GM10847 (cell line): ENCODE data around the gene SIVA1.

Source experiments
- POLR2A ChIP-seq: IDR thresholded peaks from 2 replicates; pipeline ENCODE4 v1.6.1; 2011; ENCODE audit not compliant: insufficient read length; ENCODE audit errors: extremely low read depth

The SIVA1 gene

DNA sequence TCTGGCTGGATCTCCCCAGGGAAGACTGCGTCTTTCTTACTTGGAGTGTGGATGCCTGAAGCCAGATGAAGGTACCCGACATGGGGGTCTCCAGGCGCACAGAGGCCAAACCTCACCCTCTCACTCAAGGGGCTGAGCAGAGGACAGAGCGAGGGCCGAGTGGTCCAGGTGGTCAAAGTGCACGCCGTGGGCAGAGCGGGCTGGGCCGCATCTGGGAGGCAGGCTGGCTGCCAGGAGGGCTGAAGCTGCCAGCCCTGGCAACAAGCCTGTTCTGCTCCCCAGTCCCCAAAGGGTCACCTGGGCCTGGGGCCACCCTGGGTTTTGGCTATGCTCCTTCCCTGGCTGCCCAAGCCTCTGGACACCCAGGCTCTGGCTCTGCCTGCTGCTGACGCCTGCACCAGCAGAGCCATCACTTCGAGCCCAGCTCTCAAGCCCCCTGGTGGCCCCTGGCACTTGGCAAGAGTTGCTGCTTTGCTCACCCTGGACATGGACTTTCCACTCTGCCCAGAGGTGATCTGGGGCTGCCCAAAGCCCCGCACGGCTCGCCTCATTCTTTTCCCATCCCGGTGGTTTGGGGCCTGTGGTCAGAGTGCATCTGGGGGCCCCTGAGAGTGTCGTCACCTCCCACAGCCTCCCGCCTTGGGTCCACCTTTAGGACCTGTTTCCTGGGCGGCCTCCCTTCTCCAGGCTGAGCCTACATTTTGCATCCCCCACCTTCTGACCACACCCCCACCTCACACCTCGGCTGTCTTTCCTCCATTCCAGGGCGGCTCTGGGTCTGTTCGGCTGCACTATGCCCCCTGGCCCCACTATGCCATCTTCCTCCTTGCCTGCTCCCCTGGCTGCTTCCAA is 26.1 kb upstream of the SIVA1 start:
- no peak for TF ChIP-seq POLR2A

DNA sequence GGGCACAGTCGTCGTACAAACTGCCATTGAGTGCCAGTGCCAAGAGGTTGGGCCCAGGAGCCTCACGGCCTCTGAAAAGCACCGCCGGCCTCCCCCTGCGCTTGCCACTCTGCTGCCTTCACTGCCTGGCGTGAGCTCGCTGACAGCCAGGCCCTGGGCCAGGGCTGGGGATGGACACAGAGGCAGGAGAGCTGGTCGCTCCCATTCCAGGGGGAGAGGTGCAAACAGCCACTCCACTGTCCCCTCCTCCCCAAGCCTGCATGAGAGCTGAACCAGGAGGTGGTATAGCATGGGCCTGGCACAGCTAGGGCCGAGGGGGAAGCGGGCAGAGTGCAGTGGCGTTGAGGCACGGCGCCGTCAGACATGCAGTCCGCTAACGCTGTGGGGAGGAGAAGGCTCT is 24.3 kb upstream of the SIVA1 start:
- TF ChIP-seq POLR2A, result no peak

DNA sequence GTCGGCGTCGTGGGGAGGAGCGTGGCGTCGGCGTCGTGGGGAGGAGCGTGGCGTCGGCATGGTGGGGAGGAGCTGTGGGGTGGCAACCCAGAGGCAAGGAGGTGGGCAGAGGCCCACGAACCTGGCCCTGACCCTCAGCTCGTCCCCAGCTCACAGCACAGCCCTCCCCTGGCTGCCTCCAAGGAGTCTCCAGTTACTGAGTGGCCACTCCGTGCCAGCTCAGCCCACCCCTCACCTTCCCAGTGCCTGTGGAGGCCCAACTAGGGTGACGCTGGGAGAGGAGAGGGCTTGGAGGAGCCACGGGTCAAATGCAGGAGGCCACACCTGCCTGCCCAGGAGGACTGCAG is 23.1 kb upstream of the SIVA1 start:
- no peak for TF ChIP-seq POLR2A

DNA sequence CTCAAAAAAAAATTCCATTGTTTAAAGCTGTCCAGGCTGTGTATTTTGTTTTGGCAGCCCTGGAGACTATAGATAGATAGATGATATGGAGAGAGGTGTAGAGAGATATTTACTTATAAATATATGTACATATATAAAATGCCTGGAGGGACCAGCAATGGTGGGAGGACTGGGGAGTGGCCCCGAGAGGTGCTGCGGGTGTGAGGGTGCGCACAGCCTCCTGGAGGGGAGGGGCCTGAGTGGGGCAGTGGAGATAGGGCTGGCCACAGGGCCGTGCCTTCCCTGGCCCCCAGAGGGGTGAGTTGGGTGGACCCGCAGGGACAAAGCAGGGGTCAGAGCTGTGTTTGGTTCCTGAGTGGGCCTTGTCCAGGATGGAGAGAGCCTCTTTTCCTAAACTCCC is 22.5 kb upstream of the SIVA1 start:
- TF ChIP-seq POLR2A, result no peak

DNA sequence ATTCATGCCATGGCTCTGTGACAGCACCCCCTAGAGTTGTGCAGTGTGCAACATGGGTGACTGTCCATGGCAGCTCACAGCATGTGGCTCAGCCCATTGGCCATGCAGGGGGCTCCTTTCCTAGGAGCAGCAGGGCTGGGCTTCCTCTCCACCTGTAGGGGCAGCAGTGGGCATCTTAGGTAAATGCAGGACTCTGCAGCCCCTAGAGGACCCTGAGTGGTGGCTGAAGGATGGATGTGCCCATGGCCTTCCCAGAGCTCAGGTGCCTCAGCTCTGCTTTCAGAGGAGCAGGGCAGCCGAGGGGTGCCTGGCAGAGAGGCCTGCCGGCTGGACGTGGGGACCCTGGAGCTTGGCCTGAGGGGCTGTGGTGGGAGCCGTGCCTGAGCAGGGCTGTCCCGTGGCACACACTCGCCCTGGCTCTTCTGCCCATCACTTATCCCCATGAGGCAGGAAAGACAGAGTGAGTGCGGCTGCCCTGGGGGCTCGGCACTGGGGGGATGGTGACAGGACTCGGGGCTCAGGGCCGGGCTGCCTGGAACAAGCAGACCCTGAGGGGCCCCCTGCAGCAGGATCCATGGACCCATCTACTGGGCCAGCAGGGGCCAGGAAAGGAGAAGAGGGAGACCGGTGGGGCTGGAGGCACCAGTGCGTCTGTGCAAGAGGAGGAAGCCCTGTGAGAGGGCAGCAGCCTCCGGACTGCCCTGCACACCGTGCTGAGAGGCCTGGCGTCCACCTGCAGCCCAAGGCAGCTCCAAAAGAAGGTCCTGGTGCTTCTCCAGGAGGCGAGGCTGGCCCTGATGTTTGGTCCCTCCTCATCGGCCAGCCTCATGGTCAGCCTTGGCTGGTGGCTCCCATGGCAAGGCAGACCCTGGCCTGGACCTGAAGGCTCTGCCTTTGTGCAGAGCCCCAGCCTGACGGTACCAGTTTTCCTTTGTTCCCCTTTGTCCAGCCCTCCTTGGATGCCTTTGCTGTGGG is 21.3 kb upstream of the SIVA1 start:
- no peak for TF ChIP-seq POLR2A

DNA sequence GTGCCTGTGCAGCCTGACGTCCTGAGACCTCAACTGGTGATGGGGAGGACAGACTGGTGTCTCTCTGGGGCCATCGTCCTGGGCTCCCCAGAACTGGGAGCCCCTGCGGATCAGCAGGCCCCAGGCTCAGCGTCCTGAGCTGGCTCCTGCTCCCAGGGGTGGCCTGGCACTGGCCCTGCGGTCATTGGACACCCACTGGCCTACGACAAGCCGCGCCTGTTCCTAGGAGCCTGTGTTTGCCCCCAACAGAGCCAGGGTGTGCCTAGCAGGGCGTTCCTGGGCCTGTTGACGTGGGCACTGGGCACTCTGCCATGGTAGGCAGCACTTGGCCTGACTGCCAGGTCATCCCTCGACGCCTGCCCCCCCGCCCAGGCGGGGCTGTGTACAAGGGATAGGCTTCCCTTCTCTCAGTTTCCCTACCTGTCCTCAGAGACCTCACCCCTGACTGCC is 20.6 kb upstream of the SIVA1 start:
- no peak for TF ChIP-seq POLR2A

DNA sequence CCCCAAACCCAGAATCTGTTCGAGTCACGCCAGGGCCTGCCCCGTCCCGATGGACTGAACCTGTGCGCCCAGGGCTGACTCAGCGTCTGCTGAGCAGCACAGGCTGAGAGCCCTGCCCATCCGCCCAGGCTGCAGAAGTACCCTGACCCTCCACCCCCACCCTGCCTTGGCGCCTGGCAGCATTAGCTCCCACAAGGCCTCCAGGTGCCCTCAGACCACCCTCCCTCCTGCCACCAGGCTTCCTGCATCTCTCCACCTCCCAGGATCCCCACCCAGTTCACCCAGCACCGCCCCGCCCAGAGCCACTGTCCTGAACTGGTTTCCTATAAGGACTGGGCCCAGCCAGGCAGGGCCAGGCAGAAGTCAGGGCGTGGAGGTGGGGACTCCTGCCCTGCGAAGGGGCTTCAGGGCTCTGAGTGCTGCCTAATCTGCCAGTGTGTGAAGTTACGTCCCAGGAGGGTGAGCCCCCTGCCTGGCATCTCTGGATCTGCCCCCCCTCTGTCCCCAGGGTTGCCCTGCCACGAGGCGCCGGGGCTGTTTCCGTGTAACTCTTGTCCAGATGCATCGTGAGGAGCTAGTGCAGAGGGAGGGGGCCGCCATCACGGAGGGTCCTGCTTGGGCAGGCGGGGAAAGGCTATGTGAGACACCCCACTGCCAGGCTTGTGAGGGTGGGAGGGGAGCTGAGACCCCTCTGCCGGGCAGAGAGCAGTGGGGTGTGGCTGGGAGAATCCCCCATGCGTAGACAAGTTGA is 19.8 kb upstream of the SIVA1 start:
- no peak for TF ChIP-seq POLR2A

DNA sequence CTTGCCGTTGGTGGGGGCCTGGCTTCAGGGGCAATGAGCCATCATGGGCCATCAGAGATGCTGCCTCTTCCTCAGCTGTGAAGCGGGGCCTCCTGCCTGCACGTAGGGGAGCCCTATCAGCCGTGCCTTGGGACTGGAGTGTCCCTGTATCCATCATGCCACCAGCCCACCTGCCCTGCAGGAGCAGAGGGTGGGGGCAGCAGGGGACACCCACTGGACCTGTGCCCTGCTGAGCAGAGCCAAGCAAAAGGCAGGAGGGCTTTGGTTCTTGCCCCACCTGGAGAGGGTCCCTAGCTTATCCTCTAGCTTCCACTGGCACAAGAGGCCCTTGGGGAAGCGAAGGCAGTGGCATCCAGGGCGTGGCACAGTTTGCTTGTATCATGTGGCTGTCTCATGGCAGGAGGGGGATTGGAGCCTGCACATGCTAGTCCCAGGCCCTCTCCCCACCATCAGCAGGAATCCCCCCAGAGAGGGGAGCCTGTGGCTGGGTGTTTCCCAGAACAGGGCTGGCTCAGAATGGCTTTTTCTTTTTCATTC is 18.8 kb upstream of the SIVA1 start:
- TF ChIP-seq POLR2A, result no peak

DNA sequence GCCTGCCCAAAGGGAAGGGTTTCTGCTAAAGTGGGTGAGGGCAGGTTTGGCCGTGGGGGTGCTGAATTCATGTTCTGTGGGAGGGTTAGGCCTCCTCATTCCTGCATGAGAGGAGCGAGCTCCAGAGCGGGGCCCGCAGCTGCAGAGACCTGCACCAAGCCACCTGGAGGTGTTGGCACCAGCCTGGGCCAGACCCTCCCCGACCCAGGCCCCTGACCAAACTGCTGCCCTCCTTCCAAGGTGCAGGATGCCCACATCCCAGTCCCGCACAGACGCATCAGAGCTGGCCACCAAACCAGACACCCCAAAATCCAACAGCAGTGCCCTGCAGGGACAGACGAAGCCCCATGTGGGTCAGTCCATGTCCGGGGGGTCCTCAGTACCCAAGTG is 18.4 kb upstream of the SIVA1 start:
- TF ChIP-seq POLR2A, result no peak

DNA sequence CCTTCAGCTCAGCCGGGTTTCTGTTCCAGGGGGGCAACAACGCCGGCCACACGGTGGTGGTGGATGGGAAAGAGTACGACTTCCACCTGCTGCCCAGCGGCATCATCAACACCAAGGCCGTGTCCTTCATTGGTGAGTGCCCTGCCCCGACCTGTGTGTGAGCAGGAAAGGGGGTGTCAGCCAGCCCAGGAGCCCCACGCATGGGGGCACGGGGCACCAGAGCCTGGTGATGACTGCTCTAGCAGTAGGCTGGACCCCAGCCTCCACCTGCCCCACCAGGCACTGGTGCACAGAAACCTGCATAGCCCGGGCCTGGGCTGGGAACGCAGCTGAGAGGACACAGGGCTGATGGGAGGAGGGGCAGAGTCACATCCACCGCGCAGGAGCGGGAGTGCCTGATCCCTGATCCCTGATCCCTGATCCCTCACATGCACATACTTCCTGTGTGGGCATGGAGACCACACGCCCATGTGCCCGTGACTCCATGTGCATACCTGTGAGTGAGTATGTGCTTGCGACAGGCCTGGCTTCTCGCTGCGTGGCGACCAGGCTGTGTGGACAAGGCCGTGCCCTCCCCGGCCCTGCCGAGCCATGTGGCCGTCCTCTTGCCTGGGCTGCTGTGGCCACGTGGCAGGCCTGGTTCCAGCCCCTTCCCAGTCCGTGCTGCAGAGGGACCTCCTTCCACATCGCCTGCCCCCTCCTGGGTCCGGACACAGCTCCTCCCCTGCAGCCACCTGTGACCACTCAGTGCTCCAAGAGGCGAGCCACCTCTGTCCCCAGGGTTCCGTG is 17.8 kb upstream of the SIVA1 start:
- no peak for TF ChIP-seq POLR2A

DNA sequence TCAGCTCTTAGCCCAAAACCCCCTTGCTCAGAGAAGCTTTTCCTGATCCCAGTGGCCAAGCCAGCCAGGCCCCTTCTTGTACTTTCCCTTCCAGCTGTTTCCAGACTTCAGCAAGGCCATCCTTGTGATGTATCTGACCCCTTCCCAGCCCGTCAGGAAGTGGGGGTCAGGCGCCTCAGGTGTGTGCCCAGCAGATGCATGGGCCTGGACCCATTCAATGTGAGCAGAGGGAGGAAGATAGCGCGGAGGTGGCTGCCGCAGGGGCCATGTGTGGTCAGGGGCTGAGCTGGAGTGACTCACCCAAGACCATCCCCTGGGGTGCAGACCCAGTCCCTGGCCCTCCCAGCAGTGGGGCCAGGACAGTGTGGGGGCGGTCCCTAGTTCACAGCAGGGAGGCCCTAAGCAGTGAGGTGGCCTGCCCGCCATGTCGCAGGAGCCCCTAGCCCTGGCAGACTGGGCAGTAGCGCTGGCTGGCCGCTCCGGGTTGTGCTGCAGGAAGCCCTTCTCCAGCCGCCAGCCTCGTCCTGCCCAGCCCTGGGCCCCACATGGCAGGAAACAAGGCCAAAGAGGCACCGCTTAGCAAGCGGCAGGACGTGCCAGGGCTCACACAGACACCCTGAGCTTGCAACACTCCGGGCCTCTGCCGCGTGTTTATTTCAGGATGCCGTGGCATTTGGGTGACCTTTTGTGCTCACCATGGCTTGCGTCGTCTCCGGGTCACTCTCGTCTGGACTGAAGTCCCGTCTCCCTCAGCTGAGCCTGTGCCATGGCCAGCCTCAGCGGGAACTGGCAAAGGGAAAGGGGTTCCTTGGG is 16.9 kb upstream of the SIVA1 start:
- no peak for TF ChIP-seq POLR2A

DNA sequence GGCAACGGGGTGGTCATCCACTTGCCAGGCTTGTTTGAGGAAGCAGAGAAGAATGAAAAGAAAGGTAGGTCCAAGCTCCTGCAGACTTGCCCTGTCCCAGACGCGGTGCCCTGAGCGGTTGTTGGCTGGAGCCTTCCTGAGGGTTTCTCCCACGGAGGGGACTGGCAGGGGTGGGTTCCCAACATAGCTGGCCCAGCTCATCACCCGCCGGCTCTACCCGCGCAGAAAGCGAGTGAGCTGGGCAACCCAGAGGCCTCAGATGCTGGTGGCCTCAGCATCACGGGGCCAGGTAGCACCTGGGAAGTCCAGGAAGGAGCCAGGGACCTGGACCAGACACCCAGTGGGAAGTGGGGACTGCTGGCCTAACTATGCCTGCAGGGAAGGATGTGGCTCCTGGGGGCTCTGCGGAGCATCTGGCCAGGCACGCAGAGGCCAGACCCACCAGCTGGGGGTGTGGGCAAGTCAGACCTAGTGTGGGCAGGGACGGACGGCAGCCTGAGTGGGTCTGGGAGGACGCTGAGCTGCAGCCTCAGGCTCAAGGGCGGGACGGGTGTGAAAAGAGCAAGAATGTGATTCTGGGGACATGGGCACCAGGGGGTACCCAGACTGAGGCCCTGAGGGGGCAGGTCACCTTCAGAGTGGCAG is 14.4 kb upstream of the SIVA1 start:
- no peak for TF ChIP-seq POLR2A

DNA sequence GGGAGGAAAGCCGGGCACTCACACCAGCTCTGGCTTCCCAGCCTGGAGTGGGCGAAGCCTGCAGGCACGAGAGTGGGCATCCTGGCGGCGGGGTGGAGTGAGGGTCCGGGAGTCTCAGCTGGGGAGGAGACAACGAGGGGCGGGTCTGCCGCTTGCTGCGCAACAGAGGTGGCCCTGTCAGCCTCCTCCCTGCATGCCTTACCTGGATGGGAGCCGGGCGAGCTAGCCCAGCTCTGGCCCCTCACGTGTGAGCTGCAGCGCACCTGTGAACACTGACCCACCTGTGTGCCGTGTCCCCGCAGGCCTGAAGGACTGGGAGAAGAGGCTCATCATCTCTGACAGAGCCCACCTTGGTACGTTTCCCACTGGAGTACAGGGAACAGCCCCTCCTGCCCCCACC is 13.9 kb upstream of the SIVA1 start:
- TF ChIP-seq POLR2A, result no peak
